Chondrocyte (in vitro differentiated cells): ENCODE data around the gene ACSF2. TPM values are rescaled to one million over a fixed set of nuclear protein-coding genes. Genes with fewer than 3 reads are reported as not detected.

Experiments
- DNase-seq: peaks from one replicate; pipeline ENCODE4 v3.0.0; 2021; ENCODE audit warnings: mixed read lengths, low spot score
- H3K27ac Mint-ChIP-seq: one replicate; pipeline ENCODE4 v1.8.0; 2021; ENCODE audit warnings: mild to moderate bottlenecking, moderate library complexity, mixed read lengths; ENCODE audit not compliant: unreplicated experiment
- H3K27me3 Mint-ChIP-seq: 2 replicates; pipeline ENCODE4 v1.8.0; 2021; ENCODE audit warnings: low read depth, mixed read lengths
- H3K36me3 Mint-ChIP-seq: 2 replicates; pipeline ENCODE4 v1.8.0; 2021; ENCODE audit warnings: low read depth, mixed read lengths
- H3K4me1 Mint-ChIP-seq: 2 replicates; pipeline ENCODE4 v1.8.0; 2021; ENCODE audit warnings: low read depth, mild to moderate bottlenecking, mixed read lengths
- H3K4me3 Mint-ChIP-seq: one replicate; pipeline ENCODE4 v1.8.0; 2021; ENCODE audit warnings: mild to moderate bottlenecking, moderate library complexity, mixed read lengths; ENCODE audit not compliant: unreplicated experiment
- H3K9me3 Mint-ChIP-seq: 2 replicates; pipeline ENCODE4 v1.8.0; 2021; ENCODE audit warnings: low read depth, mixed read lengths
- CTCF ChIP-seq: fragments of 200-600 bp; sonication (generic); IDR thresholded peaks from 2 replicates; pipeline ENCODE4 v1.5.0; 2021; ENCODE audit warnings: antibody characterized with exemption, mild to moderate bottlenecking, moderate library complexity
- total RNA-seq: library from RNA; stranded (reverse); gene quantifications from 3 replicates; pipeline ENCODE4 v1.2.1, GENCODE V29; 2021

ACSF2 gene
- total RNA-seq, 1 donor from 2014 or later: 17.4 TPM

- Mint-ChIP-seq H3K27me3 (peaks cover 2% of the 10 kb centered on the region), H3K4me1 (peaks cover 3% of the 10 kb centered on the region), H3K4me3 (no peak overlapping the region), H3K36me3 (no peaks in the 10 kb centered on the region), H3K27ac (no peak overlapping the region), H3K9me3 (no peaks in the 10 kb centered on the region)
- no peak for TF ChIP-seq CTCF
- no peak for DNase-seq
Measured at GRCh38 chr17:50467114-50467854, 41.3 kb downstream of the ACSF2 start.

GRCh38 chr17:50467855-50468303, 41.9 kb downstream of the ACSF2 start:
- Mint-ChIP-seq H3K36me3 (no peaks in the 10 kb centered on the region), H3K9me3 (no peaks in the 10 kb centered on the region), H3K27me3 (peaks cover 2% of the 10 kb centered on the region), H3K4me3 (no peak overlapping the region), H3K27ac (no peak overlapping the region), H3K4me1 (peaks cover 3% of the 10 kb centered on the region)
- DNase-seq: no peak
- TF ChIP-seq CTCF: no peak

- Mint-ChIP-seq H3K4me1 (peaks cover 3% of the 10 kb centered on the region), H3K4me3 (no peak within 1 kb of the TSS), H3K27ac (no peak within 1 kb of the TSS), H3K36me3 (peaks cover under 1% of the 10 kb centered on the region), H3K9me3 (no peaks in the 10 kb centered on the region), H3K27me3 (peaks cover 2% of the 10 kb centered on the region)
- no peak for DNase-seq
- TF ChIP-seq CTCF: no peak
Measured at GRCh38 chr17:50468304-50469207, 42.5 kb downstream of the ACSF2 start, which contains the start of gene CHAD. Gene CHAD, minus strand, starts transcription at chr17:50468880. Its CDS starts 67 bp downstream, at chr17:50468813.

GRCh38 chr17:50469208-50469605, 43.2 kb downstream of the ACSF2 start:
- no peak overlapping the region for H3K27ac Mint-ChIP-seq

More at GRCh38 chr17:50469208-50469605, 43.2 kb downstream of the ACSF2 start:
- TF ChIP-seq CTCF: no peak
- H3K9me3 Mint-ChIP-seq: no peaks in the 10 kb centered on the region
- peaks cover 3% of the 10 kb centered on the region for H3K4me1 Mint-ChIP-seq
- no peak overlapping the region for H3K4me3 Mint-ChIP-seq
- no peak for DNase-seq
- H3K27me3 Mint-ChIP-seq: peaks cover 2% of the 10 kb centered on the region
- H3K36me3 Mint-ChIP-seq: peaks cover 2% of the 10 kb centered on the region
